GM18508 (cell line): Measurements from ENCODE around the gene TPRN.

Source experiments
- ATAC-seq: cut with Tn5 transposase; IDR thresholded peaks from one replicate; pipeline ENCODE4 v1.9.1; 2021; ENCODE audit warnings: moderate number of reproducible peaks; ENCODE audit not compliant: insufficient read depth, unreplicated experiment

Gene TPRN

DNA sequence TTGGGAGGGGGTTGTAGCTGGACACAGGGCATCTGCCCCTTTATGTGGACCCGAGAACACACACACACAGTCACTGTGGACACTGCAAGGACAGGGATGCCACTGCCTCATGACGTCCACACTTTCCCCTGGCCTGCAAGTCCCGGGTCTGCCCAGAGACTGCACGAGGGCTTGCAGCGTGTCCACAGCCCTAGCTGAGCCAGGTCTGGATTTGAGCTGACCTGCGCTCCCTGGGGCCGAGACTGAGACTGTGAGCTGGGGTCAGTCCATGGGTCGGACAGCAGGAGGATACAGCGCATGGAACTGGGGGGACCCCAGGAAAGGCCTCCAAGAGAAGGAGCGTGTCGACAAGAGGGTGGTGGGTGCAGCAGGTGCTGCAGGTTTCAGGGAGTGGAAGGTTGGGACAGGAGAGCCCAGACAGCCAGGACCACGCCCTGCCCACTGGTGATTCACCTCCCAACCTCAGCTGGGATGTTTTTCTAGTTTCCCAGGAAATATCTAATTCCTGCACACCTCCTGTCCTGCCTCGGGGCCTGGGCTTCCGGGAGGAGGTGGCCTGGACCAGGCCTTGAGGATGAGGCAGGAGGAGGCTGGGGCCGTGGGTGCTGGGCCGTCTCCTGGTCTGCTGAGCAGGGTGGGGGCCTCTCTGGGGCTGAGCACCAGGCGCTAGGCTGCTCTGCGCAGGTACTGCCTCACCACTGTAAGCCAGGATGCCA, 26.0 kb upstream of the TPRN start:
- ATAC-seq: no peak

DNA sequence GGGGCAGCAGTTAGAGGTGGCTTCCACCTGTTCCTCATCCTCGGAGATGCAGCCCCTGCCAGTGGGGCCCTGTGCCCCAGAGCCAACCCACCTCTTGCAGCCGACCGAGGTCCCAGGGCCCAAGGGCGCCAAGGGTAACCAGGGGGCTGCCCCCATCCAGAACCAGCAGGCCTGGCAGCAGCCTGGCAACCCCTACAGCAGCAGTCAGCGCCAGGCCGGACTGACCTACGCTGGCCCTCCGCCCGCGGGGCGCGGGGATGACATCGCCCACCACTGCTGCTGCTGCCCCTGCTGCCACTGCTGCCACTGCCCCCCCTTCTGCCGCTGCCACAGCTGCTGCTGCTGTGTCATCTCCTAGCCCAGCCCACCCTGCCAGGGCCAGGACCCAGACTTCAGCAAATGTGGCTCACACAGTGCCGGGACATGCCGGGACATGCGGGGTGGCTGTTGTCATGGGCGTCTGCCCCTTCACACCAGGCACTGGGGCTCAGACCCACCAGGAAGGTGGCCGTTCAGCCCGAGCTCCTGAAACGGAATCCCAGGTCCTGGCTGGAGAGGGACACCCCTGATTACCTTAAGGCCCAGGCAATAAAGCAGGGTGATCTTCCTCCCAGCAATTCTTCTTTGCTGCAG, 25.3 kb upstream of the TPRN start:
- no peak for ATAC-seq

DNA sequence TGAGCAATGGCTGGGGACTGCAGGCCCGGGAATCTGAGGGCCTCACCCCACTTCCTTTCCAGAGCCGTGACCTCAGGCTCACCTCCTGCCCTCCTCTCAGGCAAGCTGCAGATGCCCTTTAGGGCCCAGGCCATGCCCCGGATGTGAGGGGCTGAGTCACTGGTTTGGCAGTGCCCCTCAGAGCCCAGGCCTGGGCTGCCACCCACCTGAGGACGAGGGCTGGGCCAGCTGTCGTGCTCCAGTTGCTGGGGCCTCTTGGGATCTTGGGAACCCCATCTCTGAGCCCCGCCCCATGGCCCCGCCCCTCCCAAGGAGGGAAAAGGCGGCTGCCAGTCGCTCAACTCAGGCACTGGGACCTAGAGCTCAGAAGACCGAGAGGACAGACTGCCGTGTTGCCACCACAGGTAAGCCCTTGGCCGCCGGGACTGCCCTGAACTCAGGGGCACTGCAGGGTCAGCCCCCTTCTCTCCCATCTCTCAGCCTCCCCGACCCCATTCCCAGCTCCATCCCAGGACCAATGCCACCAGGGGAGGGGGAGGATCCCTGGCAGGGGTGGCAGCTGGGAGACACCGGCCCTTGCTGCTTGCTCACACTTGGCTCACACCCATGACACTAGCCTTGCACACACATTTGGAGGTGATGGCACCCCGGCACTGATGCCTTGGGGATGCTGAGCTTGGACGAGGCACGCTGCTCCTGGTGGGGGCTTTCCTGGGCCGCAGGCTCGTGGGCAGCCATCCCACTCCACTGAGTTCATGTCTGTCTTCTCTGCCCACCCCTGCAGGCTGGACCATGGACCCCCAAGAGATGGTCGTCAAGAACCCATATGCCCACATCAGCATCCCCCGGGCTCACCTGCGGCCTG, 24.5 kb upstream of the TPRN start, which contains the start of gene CYSRT1:
TSS of gene CYSRT1 (plus strand) at position 345 of the 865 bp plus-strand sequence. CDS start at position 793, 448 bp downstream.
- ATAC-seq: no peak

DNA sequence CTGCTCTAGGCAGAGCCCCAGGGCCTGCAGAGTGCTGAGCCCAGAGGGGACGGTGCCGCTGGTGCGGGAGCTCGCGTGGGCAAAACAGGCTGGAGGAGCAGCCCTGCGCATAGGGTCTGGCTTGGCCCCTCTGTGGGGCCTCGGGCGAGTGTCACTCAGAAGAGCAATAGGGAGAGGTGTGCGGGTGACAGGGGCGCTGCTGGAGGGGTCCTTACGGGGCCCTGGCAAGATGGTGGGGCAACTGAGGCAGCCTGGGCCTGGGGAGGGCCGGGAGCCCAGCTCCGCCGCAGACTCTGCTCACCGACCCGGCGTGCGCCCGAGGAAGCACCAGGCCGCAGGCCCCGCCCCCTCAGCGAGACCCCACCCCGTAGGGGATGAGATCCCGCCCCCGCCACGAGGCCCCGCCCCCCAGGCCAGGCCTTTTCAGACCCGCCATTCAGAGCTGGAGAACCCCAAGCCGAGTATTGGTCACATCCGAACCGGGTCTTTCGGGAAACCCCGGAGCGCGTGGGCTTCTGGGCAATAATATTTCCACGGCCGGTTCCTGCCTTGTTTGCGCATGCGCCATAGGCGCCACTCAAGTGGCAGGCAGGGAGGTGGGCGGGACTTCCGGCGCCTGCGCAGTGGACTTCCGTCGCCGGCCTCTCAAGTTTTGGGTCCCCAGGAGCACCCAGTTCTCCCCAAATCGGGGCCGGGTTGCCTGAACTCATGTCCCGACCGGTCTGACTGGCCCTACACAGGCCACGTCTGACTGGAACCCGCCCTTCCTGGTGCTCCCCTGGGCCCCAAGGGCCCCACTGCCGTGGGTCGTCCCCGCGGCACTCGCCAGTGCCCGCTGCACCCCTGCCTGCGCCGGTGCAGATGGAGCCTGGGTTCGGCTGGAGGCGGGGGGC, 22.8 kb upstream of the TPRN start:
- ATAC-seq: peak; percentile 42

DNA sequence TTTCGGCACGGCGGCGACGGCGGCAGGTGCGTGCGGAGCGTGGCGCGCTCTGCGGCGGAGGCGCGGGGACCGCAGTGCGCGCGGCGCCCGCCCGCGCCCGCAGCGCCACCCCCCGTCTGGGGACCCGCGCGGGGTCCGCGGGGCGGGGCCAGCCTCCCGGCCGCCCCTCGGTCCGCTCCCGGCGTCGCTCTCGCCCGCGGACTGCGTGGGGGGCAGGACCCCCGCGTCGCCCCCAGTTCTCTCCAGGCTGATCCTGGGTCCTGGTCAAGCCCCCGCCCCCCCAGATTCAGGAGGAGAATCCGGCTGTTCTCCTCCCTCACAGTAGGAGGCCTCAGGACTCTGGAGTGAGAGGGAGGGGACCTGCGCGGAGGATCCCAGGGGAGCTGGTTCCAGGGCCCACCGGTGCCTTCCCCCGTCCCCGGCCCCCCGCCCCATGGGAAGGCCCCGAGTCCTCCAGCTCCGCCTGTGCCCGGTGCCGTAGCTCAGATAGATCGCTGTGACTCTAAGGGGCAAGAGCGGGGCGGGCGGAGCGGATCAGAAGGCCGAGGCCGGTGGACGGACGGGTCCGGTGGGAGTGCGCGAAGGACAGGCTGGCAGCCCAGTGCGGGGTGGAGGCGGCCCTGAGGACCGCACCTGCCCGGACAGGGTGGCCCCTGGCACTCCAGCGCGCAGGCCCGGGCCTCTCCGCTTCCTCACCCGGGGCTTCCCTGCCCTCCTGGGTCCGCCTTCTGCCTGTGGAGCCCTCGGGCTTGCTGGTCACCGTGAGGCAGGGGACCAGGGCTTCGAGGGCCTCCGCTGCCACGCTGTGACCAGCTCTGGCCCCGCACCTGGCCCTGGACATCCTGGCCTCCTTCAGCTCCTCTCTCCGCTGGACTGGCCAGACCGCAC, 21.9 kb upstream of the TPRN start, which contains the start of gene RNF208:
TSS of gene RNF208 (minus strand) at position 51 of the 888 bp plus-strand sequence. CDS start 1,028 bp downstream, outside the sequence.
- no peak for ATAC-seq

DNA sequence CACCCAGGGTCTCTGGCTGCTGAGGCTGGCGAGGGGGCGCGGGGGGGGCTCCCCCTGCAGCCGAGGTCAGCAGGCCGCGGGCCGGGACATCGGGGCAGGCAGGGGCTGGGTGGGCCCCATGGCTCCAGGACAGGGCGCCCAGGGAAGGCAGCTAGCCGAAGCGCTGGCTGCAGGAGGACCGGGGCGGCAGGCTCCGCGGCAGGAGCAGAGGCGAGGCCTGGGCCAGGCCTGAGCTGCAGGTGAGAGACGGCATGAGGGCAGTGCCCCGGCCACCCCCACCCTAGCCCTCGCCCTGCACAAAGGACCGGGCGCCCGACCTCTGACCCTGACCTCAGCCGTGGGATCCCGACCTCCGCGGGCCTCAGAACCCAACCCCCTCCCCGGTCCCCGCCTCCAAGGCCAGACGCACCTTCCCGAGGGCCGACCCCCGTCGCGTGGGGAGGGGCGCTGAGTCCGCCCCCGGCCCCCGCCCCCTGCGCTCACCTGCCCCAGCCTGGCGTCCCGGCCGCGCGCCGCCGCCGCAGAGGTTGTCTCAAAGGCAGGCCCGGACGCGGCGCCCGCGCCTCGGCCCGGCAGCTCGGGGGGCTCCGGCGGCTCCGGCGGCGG, 21.1 kb upstream of the TPRN start:
- no peak for ATAC-seq

DNA sequence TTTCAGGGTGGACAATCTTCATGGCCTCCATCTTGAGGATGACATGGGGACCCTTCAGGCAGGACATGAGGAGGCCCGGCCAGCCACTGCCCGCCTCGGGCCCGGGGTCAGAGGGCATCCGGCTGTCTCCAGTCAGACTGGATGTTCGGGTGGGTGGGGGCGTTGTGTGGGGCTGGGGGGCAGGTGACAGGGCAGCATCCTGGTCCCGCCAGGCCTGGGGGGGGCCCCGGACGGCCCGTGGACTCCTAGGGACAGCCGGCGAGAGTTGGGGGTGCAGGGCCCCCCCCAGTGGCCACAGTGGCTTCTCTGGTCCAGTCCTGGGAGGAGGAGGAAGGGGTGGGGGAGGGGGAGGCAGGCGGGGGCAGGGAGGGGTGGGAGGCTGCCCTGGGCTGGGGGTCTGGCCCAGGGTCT, 20.6 kb upstream of the TPRN start:
- ATAC-seq: no peak

DNA sequence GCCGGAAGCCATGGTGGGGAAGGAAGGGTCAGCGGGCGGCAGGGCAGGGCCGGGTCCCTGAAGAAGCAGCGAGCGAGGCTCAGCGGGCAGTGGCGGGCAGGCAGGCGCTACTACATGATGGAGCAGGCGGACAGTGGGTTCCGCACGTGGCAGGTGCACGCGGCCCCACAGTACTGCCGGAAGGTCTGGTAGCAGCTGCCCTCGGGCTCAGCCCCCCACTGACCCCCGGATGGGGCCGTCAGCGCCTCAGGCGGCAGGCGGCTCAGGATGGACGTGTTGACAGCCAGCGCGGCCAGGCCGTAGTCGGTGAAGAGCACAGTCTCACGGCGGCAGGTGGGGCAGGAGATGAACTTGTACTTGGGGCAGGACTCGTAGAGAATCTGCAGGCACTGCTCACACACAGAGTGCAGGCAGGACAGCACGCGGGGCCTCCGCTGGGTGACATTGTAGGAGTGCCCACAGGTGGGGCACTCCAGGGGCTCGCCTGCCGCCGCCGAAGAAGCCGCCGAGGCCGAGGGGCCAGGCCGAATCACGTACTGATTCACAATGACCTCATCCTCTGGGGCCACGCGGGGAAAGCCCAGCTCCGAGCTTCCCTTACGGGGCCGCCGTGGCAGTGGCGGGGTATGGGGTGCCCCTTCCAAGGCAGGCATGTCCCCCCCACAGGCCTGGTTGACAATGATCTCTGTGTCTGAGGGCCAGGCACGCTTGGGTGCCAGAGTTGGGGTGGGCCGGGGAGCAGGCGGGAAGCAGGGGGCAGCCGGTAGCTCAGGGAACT, 20.0 kb upstream of the TPRN start:
- ATAC-seq: no peak

DNA sequence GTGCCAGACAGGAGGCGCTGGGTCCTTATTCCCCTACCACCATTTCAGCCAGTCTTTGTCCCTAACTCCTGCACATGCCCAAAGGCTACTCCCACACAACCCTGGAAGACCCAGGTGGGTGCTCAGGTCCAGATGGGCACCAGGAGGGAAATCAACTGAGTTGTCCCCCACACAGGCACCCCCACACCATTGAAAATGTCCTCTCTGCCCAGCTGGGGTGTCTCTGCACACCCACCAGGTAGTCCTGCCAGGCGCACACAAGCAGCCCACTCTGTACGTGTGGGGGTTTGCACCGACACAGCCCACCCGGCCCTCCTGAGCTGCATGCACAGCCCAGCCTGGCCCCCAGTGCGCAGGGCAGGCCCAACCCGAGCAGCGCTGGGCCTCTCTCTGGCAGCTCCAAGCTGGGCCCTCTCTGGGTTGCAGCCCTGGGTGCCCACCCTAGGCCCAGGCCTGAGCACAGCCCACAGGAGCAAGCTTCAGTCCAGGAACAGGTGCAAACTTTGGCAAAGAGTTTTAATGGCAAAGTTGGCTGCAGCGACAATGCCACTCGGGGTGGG, 19.3 kb upstream of the TPRN start:
- ATAC-seq: no peak

DNA sequence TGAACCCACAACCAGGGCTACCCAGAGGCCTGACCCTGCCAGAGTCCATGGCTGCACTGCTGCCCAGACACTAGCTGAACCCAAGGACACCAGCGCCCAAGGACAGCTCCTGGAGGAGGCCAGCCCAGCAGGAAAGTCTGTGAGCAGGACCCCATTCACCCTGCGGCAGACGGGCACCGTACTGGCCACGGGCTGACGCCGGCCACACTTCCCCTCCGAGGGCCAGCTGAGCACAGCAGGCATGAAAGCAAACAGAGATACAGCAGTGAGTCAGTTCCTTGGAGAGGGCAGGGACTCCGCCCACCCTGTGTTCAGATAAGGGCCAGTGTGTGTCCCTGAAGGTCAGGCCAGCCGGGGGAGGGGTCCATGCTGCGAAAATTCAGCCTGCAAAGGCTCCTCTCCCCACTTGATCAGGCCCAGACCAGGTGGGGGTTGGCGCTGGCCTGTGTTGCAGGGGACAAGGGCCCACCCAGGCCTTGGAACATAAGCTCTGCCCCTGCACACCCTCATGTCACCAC, 18.3 kb upstream of the TPRN start:
- ATAC-seq: no peak

DNA sequence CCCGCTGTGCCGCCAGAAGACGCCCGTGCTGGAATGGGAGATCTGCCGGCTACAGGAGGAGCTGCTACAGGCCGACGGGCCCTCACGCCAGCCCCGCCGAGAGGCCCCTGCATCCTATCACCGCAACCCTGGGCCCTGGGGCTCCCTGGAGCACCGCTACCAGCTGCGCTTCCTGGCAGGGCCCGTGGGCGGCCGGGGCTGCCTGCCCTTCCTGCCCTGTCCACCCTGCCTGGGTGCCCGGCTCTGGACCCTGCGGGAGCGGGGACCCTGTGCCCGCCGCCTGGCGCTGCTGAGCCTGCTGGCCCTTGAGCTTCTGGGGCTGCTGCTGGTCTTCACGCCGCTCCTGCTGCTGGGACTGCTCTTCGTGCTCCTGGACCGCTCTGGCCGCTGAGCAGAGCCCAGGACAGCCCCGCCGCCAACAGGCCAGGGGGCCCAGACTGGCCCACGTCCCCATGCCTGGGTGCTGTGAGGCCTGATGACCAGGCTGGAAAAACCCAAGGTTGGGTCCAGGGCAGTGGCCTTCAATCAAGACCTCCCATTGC, 17.7 kb upstream of the TPRN start:
- no peak for ATAC-seq

DNA sequence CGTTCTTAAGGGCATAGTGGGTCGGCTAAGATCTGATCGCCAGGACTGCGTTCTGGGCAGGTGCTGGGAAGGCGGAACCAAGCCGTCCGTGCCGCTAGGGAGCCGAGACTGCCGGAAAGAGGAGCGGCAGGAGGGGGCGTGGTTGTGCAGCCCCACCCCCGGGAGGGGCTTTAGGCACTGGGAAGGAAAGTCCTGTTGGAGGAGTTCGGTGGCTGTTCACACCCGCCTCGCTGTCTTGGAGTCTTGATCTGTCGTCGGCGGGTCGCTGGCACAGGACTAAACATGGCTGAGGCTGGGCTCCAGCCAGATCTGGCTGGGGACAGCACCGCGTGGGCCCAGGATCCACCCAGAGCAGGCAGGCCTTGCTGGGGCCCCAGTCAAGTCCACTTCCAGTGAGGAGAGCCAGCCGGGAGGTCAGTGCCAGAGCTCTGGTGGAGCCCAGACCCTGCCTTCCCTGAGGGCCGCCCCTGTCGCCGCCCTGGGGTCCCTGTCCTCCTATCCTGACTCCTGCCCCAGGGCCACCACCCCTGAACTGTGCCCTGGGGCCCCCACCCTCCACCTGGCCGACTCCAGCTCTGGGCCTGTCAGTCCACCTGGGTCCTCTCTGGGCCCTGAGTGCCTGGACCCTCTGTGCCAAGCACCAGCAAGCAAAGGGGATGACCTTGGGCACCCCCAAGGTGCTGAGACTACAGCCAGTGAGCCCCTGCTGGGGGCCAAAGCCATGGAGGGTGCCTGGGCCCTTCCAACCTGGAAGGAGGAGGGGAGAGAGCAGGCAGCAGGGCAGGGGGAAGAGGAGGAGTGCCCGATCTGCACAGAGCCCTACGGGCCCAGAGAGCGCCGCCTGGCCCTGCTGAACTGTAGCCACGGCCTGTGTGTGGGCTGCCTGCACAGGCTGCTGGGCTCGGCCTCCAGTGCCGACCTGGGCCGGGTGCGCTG, 17.0 kb upstream of the TPRN start:
- no peak for ATAC-seq

DNA sequence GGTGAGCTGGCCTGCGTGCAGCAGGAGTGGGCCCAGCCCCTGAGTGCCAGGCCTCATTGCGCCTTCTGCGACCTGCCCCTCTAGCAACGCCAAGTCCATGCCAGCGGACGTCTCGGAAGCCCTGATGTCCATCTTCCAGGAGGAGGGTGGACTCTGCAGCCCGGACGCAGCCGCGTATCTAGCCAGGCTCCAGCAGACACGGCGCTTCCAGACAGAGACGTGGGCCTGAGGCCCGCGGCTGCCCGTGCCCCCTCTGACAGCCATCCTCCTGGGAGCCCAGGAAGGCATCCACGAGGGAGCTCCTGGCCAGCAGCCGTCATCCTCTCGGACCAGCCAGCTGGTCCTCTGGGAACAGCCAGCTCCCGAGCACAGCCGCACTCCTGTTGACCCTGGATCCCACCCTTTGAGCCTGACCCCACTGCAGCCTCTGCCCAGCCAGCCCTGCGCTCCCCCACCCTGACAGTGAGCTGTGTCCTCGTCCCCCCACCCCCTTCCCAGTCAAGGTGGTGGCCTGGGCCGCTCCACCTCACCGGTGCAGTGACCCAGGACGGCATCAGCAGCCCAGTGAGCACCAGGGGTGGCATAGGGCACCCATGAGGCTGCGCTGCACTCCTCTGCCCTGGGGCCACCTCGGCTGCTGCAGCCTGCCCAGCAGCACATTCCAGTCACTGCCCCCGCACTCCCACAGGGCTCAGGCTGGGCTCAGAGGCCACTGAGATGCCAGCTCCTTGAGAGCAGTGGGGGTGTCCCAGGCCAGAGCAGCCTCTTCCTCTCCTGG, 15.8 kb upstream of the TPRN start:
- ATAC-seq: no peak

DNA sequence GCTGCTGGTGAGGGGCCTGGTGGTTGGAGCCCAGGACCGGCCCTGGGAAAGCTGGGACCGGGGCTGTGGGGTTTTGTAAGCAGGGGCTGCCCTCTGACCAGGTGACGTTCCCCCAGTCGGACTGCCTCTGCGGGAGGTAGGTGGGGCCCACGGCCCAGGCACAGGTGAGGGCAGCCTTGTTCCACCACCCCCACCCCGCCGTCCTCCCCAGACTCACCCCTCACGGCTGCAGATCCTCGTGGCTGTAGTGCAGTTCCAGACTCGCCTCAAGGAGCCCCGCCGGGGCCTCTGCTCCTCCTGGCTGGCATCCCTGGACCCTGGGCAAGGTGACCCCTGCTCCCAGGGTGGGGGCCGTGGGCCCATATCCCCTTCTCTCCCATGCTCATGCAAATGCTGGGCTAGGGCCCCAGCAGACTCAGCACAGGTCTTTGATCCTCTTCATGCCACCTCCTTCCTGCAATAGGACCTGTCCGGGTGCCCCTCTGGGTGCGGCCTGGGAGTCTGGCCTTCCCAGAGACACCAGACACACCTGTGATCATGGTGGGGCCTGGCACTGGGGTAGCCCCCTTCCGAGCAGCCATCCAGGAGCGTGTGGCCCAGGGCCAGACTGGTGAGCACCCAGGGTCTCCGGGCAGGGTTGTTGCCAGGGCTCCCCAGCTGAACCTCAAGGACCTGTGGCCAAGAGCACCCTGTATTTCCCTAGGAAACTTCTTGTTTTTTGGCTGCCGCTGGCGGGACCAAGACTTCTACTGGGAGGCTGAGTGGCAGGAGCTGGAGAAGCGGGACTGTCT, 14.8 kb upstream of the TPRN start:
- no peak for ATAC-seq
